Activated CD4-positive, alpha-beta memory T cell treated with anti-CD3 and anti-CD28 coated beads for 36 hours (primary cell): Measurements from ENCODE around the gene CDK3. TPM values are rescaled to one million over a fixed set of nuclear protein-coding genes. Genes with fewer than 3 reads are reported as not detected.
A peak's percentile ranks its signal among the peaks of the same experiment; 100 is the strongest.

ENCODE experiments used
- CTCF ChIA-PET: fragments of 350-600 bp; sonication (Branson Sonifier 250); formaldehyde crosslinking; loops from one replicate; lab custom pipeline; 2021; ENCODE audit warnings: antibody characterized with exemption, inconsistent platforms; lab: Charles Lee
- POLR2A ChIA-PET: fragments of 350-600 bp; sonication (Branson Sonifier 250); formaldehyde crosslinking; loops from one replicate; lab custom pipeline; 2021; ENCODE audit warnings: antibody characterized with exemption; lab: Charles Lee
- DNase-seq: peaks from one replicate; pipeline ENCODE4 v3.0.0-alpha.2; 2020
- H3K27ac Mint-ChIP-seq: one replicate; pipeline ENCODE4 v1.8.0; 2021; ENCODE audit warnings: mixed read lengths
- H3K27me3 Mint-ChIP-seq: one replicate; pipeline ENCODE4 v1.8.0; 2021; ENCODE audit warnings: mixed read lengths
- H3K36me3 Mint-ChIP-seq: one replicate; pipeline ENCODE4 v1.8.0; 2021; ENCODE audit warnings: mixed read lengths
- H3K4me1 Mint-ChIP-seq: one replicate; pipeline ENCODE4 v1.8.0; 2021; ENCODE audit warnings: low read depth, mixed read lengths
- H3K4me3 Mint-ChIP-seq: one replicate; pipeline ENCODE4 v1.8.0; 2021; ENCODE audit warnings: mild to moderate bottlenecking, mixed read lengths
- H3K9me3 Mint-ChIP-seq: one replicate; pipeline ENCODE4 v1.8.0; 2021; ENCODE audit warnings: mixed read lengths
- intact Hi-C: fragments of 100-400 bp; cut with micrococcal nuclease; formaldehyde crosslinking; loops from one replicate; pipeline ENCODE4 v1.15.1; 2023
- total RNA-seq, 2 experiments: library from RNA; stranded (reverse); gene quantifications; one replicate each; pipeline ENCODE4 v1.2.3, GENCODE V29; 2021

The CDK3 gene
- total RNA-seq, 2 experiments from 2014 or later, result 2.9 to 3.7 TPM

DNA sequence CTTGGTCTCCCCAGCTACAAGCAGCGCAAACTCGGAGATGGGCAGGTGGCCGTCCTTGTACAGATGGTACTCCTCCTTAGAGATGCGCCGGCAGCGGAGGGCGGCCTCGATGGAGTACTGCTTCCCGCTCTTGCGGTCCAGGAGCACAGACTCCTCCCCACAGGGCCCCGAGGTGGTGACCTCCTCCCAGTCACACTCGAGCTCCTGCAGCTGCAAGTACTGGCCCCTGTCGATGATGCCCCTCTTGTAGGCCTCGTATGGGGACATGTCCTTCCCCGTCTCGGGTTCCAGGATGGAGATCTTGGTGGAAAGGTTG, 7.2 kb downstream of the CDK3 start:
- Mint-ChIP-seq H3K4me1 (no peaks in the 10 kb centered on the region), H3K4me3 (no peak overlapping the region), H3K9me3 (no peaks in the 10 kb centered on the region), H3K27ac (no peak overlapping the region), H3K36me3 (no peaks in the 10 kb centered on the region), H3K27me3 (no peaks in the 10 kb centered on the region)
- POLR2A ChIA-PET, result interaction anchor here (1.4 kb wide), 1 partner anchor 111 kb away, joined by 4 read pairs; the partner anchor contains the start of gene TRIM65
- DNase-seq, result no peak
- intact Hi-C loops, result no loop called here
- CTCF ChIA-PET, result interaction anchor here (0.6 to 13.4 kb wide), 9 partner anchors 7 to 390 kb away, joined by 3 to 170 read pairs (median 3); partner anchors contain the start of genes CDK3, MRPL38 and TRIM65

DNA sequence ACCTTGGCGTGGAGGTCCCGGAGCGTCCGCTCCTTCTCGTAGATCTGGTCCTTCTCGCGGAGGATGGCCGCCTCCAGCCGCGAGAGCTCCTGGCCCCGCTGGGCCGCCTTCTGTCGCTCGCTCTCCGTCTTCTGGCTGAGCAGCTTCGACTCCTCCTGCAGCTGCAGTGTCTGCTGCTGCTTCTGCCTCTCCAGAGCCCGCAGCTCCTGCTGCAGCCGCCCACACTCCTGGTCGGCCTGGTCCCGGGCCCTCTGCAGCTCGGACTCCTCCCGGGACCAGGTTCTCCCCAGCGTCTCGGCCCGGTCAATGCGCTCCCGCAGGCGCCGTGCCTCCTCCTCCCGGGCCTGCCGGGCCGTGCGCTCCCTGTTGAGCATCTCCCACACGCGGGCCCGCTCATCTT, 7.6 kb downstream of the CDK3 start:
- H3K4me1 Mint-ChIP-seq, result no peaks in the 10 kb centered on the region
- CTCF ChIA-PET, result interaction anchor here (0.6 to 13.4 kb wide), 9 partner anchors 7 to 390 kb away, joined by 3 to 170 read pairs (median 3); partner anchors contain the start of genes CDK3, MRPL38 and TRIM65
- no peaks in the 10 kb centered on the region for H3K9me3 Mint-ChIP-seq
- H3K27ac Mint-ChIP-seq, result no peak overlapping the region
- no peak overlapping the region for H3K4me3 Mint-ChIP-seq
- no peaks in the 10 kb centered on the region for H3K27me3 Mint-ChIP-seq
- POLR2A ChIA-PET, result interaction anchor here (1.4 kb wide), 1 partner anchor 111 kb away, joined by 4 read pairs; the partner anchor contains the start of gene TRIM65
- intact Hi-C loops, result no loop called here
- H3K36me3 Mint-ChIP-seq, result no peaks in the 10 kb centered on the region
- no peak for DNase-seq

DNA sequence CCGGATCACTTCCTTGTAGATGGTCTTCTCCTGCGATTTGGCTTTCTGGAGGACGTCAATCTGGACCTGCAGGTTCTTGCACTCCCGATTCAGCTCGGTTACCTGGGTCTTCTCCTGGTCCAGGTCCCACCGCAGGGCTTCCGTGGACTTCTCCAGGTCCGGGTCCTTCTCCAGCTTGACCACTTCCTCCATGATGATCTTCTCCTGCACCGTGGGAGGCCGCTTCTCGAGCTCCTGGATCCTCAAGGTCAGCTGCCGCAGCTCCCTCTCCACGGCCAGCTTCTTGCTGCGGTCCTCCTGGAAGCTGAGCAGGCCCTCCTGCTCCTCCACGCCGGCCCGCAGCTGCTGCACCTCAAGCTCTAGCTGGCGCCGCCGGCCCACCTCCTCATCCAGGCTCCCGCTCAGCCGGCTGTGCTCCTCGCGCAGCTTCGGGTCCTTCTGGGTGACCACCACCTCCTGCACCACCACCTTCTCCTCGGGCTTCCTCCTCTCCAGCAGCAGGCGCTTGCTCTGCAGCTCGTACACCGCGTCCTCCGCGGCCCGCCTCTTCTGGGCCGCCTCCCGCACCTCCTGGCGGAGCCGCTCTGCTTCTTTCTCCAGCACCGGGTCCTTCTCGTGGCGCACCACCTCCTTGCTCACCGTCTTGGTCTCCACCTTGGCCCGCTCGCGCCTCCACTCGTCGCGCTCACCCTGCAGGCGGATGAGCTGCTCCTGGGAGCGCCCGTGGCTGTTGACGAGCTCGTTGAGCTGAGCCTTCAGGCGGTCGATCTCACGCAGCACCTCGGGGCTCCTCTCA, 8.2 kb downstream of the CDK3 start:
- H3K9me3 Mint-ChIP-seq, result no peaks in the 10 kb centered on the region
- ChIA-PET CTCF (interaction anchor here (0.6 to 13.4 kb wide), 8 partner anchors 8 to 389 kb away, joined by 3 to 170 read pairs (median 4); partner anchors contain the start of genes ACOX1, CDK3 and MRPL38), POLR2A (no interaction called here)
- no peak overlapping the region for H3K4me3 Mint-ChIP-seq
- no peak overlapping the region for H3K27ac Mint-ChIP-seq
- DNase-seq, result no peak
- no peaks in the 10 kb centered on the region for H3K27me3 Mint-ChIP-seq
- intact Hi-C loops, result no loop called here
- peaks cover under 1% of the 10 kb centered on the region for H3K4me1 Mint-ChIP-seq
- H3K36me3 Mint-ChIP-seq, result no peaks in the 10 kb centered on the region

DNA sequence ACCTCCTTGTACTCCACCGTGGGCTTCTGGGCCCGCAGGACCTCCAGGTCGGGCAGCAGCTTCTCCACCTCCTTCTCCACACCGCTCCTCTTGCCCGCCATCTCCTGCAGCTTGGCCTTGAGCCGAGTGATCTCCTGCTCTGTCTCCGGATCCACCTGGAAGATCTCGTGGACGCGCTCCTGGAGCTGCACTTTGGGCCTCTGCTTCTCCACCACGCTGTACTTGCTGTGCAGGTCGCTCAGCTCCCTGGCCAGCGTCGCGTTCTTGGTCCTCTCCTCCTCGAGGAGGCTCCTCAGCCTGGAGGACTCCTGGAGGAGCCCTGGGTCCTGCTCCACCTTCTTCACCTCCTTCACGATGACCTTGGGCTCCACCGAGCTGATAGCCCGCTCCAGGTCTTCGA, 8.8 kb downstream of the CDK3 start:
- H3K27me3 Mint-ChIP-seq, result no peaks in the 10 kb centered on the region
- ChIA-PET POLR2A (no interaction called here), CTCF (interaction anchor here (1.0 to 13.4 kb wide), 6 partner anchors 8 to 294 kb away, joined by 3 to 170 read pairs (median 8); partner anchors contain the start of genes ACOX1, CDK3 and MRPL38)
- H3K4me3 Mint-ChIP-seq, result no peak overlapping the region
- DNase-seq, result no peak
- intact Hi-C loops, result no loop called here
- H3K36me3 Mint-ChIP-seq, result no peaks in the 10 kb centered on the region
- H3K27ac Mint-ChIP-seq, result no peak overlapping the region
- no peaks in the 10 kb centered on the region for H3K9me3 Mint-ChIP-seq
- peaks cover 5% of the 10 kb centered on the region for H3K4me1 Mint-ChIP-seq

DNA sequence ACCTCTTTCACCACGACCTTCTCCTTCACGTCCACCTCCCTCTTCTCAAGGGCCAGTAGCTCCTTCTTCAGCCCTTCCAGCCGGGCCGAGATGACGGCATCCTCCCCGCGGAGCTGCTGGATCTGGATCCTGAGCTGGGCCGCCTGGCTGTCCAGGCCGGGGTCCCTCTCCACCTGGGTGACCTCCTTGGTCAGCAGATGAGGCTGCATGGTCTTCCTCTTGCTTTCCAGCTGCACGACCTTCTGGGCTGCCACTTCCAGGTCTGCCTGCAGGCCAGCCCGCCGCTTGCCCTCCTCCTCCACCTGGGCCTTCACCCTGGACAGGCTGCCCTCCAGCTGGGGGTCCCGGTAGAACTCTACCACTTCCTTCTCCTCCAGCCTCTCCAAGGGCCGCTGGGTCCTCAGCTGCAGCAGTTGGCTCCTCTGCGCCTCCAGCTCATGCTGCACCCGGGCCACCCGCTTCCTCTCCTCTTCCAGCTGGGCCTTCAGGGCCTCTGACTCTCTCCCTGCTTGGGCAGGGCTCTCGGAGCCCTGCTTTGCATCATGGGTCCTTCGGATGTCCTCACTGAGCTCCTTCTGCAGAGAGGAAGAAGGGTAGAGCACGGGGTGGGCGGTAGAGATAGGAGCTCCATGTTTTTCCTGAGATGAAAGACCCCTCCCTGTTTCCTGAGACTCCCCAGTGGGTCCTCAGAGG, 9.5 kb downstream of the CDK3 start:
- no peak overlapping the region for H3K4me3 Mint-ChIP-seq
- ChIA-PET CTCF (interaction anchor here (0.7 to 13.4 kb wide), 8 partner anchors 9 to 293 kb away, joined by 3 to 170 read pairs (median 5); partner anchors contain the start of genes CDK3, EXOC7 and MRPL38), POLR2A (interaction anchor here (0.6 to 1.1 kb wide), 2 partner anchors 13 to 280 kb away, joined by 3 read pairs; no protein-coding TSS in a partner anchor)
- intact Hi-C loops, result no loop called here
- no peaks in the 10 kb centered on the region for H3K9me3 Mint-ChIP-seq
- peaks cover 5% of the 10 kb centered on the region for H3K4me1 Mint-ChIP-seq
- H3K27ac Mint-ChIP-seq, result no peak overlapping the region
- no peaks in the 10 kb centered on the region for H3K27me3 Mint-ChIP-seq
- DNase-seq, result no peak
- H3K36me3 Mint-ChIP-seq, result no peaks in the 10 kb centered on the region

DNA sequence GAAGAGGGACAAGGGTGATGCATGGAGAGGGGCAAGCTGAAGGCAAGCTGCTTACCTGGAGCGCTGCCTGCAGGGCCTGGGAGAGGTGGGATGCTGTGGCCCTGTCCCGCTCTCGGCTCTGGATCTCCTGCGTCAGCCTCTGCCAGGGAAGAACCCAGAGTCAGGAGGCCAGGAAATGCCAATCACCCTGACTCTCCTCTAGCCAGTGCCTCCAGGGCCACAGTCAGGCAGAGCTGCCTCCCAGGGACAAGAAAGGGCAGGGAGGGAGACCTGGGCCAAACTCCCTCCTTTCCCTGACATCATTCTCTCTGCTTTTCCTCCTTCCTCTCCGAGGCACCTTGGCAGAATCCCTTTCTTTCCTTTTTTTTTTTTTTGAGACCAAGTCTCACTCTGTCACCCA, 11.3 kb downstream of the CDK3 start:
- H3K4me1 Mint-ChIP-seq, result peaks cover 5% of the 10 kb centered on the region
- H3K27ac Mint-ChIP-seq, result no peak overlapping the region
- H3K36me3 Mint-ChIP-seq, result no peaks in the 10 kb centered on the region
- no peak overlapping the region for H3K4me3 Mint-ChIP-seq
- no peaks in the 10 kb centered on the region for H3K27me3 Mint-ChIP-seq
- ChIA-PET POLR2A (no interaction called here), CTCF (interaction anchor here (1.0 to 13.4 kb wide), 8 partner anchors 8 to 291 kb away, joined by 3 to 170 read pairs (median 18); partner anchors contain the start of genes CDK3 and EXOC7)
- DNase-seq, result no peak
- H3K9me3 Mint-ChIP-seq, result no peaks in the 10 kb centered on the region
- intact Hi-C loops, result no loop called here

DNA sequence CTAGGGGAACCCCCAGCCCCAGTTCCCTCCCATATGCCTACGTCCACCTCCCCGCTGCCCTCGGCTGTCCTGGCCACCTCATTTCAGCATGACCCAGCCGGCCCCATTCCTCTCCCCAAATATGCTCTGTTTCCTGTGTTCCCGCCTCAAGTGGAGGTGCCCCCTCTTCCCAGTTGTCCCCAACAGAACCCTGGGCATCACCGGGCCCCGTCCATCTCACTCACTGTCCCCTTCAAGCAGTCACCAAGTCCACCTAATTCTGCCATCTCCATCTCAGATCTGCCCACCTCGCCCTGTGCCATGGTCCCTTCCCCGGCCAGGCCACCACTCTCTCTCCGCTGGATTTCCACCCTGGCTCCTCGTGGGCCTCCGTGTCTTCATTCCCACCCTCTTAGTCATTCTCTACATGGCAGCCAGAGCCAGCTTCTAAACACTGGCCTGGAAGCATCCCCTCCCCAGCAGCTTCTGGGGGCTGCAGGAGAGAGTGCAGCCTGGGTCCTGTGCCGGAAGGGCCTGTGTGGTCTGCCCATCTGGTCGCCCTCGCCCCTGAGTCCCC, 12.8 kb downstream of the CDK3 start:
- Mint-ChIP-seq H3K27ac (no peak overlapping the region), H3K4me1 (peaks cover 5% of the 10 kb centered on the region)

DNA sequence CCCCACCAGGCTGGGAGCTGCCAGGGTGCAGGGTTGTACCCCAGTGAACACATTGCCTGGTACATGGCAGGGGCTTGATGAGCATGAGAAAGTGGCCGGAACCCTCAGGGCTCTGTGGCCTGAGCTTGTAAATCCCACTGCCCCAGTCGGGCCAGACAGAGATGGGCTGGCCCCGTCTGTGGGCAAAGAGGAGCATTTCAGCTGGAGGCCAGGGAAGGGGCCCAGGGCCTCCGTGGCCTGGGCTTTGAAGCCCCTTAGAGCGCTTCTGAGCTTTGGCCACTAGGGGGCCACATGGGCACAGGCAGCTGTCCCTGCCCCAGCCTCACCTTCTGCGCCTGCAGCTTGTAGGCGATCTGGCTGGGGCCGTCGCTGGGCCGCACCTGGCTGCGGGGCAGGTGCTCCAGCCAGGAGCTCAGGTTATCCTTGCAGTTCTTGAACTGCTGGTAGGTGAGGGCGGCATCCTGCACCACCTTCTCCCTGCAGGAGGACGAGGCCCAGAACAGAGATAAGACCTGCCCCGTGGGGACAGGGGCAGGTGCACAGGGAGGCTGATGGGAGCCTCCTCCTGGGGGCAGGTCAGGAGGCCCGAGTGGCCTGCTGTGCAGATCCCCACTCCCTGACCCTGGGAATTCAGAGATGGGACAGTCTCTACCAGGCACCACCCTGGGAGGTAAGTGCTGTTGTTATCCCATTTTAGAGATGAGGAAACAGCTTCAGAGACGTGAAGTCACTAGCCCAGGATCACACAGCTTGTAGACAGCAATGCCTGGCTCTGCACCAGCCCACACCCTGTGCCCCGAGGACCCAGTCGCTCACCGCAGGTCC, 13.7 kb downstream of the CDK3 start:
- no peaks in the 10 kb centered on the region for H3K9me3 Mint-ChIP-seq
- no peak overlapping the region for H3K4me3 Mint-ChIP-seq
- ChIA-PET POLR2A (interaction anchor here (1.1 kb wide), 1 partner anchor 58 kb away, joined by 4 read pairs; the partner anchor contains the start of gene SRP68), CTCF (interaction anchor here (0.6 to 13.4 kb wide), 69 partner anchors 12 to 400 kb away, joined by 3 to 170 read pairs (median 4); partner anchors contain the start of genes CDK3, EXOC7, GALR2 and MRPL38)
- peak; percentile 85 for DNase-seq
- intact Hi-C loops, result loop anchor here (2.0 kb wide), 2 partner anchors 88 to 284 kb away; partner anchors contain the start of gene EXOC7
- H3K4me1 Mint-ChIP-seq, result peaks cover 5% of the 10 kb centered on the region
- peak overlapping the region; percentile 15 for H3K27ac Mint-ChIP-seq
- H3K36me3 Mint-ChIP-seq, result no peaks in the 10 kb centered on the region
- H3K27me3 Mint-ChIP-seq, result no peaks in the 10 kb centered on the region

More for the DNA sequence above, 12.8 kb downstream of the CDK3 start:
- Mint-ChIP-seq H3K4me3 (no peak overlapping the region), H3K36me3 (no peaks in the 10 kb centered on the region), H3K27me3 (no peaks in the 10 kb centered on the region), H3K9me3 (no peaks in the 10 kb centered on the region)
- ChIA-PET POLR2A (interaction anchor here (1.1 kb wide), 1 partner anchor 58 kb away, joined by 4 read pairs; the partner anchor contains the start of gene SRP68), CTCF (interaction anchor here (0.7 to 13.4 kb wide), 54 partner anchors 12 to 401 kb away, joined by 3 to 170 read pairs (median 6); partner anchors contain the start of genes CDK3, EXOC7, GALR2 and MRPL38)
- no peak for DNase-seq
- intact Hi-C loops, result no loop called here

DNA sequence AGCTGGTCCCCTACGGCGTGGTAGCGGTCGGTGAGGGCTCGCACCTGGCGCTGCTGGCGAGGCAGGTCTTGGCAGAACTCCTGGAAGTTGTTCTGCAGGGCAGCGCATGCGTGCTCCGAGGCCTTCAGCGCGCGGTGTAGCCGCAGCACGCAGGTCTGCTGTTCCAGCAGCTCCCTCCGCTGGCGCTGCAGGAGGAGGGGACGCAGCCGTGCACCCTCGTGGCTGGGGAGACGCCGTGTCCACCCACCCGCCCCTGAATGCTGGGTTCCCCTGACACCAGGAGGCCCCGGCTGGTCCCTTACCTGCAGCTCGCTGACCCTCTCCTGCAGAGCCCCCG, 14.2 kb downstream of the CDK3 start:
- H3K36me3 Mint-ChIP-seq, result no peaks in the 10 kb centered on the region
- no peak for DNase-seq
- ChIA-PET POLR2A (no interaction called here), CTCF (interaction anchor here (0.6 to 13.4 kb wide), 49 partner anchors 14 to 399 kb away, joined by 3 to 170 read pairs (median 5); partner anchors contain the start of genes CDK3, EXOC7, GALR2 and PRPSAP1)
- H3K9me3 Mint-ChIP-seq, result no peaks in the 10 kb centered on the region
- H3K27me3 Mint-ChIP-seq, result no peaks in the 10 kb centered on the region
- H3K27ac Mint-ChIP-seq, result no peak overlapping the region
- intact Hi-C loops, result loop anchor here (2.0 kb wide), 2 partner anchors 88 to 284 kb away; partner anchors contain the start of gene EXOC7
- H3K4me3 Mint-ChIP-seq, result no peak overlapping the region
- H3K4me1 Mint-ChIP-seq, result peaks cover 5% of the 10 kb centered on the region

DNA sequence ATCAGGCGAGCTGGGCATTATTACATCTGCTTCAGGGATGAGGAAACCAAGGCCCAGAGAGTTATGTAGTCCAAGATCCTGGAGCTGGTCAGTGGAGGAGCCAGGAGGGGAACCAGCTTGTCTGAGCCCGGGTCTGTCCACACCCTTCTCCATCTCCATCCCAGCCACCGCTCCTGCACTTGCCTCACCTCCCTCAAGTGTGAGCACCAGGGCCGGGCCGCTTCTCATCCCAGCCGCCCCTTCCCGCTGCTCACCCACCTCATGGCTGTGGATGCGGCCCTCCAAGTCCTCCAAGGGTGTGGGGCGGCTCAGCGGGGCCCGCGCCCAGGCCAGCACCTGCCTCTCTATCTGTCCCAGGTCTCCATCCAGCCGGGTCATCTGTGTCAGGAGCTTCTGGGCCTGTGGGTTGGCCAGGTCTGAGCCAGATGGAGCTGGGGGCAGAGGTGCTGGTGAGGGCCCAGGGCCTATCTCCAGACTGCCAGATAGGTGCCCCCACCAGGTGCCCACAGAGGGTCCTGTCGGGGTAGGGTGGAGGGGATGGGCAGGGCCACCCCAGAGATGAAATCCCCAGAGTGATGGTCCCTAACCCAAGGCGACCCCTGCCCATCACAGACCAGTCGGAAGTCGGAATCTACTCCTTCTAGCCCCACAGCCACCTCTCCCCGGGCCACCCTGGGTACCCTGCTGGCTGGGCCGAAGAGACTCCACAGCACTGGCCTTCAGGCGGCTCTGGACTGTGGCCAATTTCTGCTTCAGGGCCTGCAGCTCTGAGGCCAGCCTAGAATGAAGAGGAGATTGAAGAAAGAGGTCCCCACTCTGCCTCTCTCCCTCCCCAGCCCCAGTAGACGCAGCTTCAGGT, 17.1 kb downstream of the CDK3 start:
- no peak overlapping the region for H3K4me3 Mint-ChIP-seq
- ChIA-PET POLR2A (no interaction called here), CTCF (interaction anchor here (1.2 to 13.4 kb wide), 5 partner anchors 10 to 282 kb away, joined by 3 to 170 read pairs (median 6); partner anchors contain the start of gene CDK3)
- H3K9me3 Mint-ChIP-seq, result no peaks in the 10 kb centered on the region
- H3K27me3 Mint-ChIP-seq, result no peaks in the 10 kb centered on the region
- no peaks in the 10 kb centered on the region for H3K36me3 Mint-ChIP-seq
- DNase-seq, result no peak
- intact Hi-C loops, result no loop called here
- H3K27ac Mint-ChIP-seq, result no peak overlapping the region
- H3K4me1 Mint-ChIP-seq, result peaks cover 5% of the 10 kb centered on the region
